Stimulated activated CD4-positive, alpha-beta T cell treated with anti-CD3 and anti-CD28 coated beads, Interleukin-15, amount 100 ng/mL, for 48 hours (primary cell): ENCODE measurements around the gene ABLIM2.

ENCODE experiments used
- DNase-seq, 2 donors: peaks; one replicate each; pipeline ENCODE4 v3.0.0-alpha.2; 2020; ENCODE audit warnings: low read depth in 2 of 2

The ABLIM2 gene

DNA sequence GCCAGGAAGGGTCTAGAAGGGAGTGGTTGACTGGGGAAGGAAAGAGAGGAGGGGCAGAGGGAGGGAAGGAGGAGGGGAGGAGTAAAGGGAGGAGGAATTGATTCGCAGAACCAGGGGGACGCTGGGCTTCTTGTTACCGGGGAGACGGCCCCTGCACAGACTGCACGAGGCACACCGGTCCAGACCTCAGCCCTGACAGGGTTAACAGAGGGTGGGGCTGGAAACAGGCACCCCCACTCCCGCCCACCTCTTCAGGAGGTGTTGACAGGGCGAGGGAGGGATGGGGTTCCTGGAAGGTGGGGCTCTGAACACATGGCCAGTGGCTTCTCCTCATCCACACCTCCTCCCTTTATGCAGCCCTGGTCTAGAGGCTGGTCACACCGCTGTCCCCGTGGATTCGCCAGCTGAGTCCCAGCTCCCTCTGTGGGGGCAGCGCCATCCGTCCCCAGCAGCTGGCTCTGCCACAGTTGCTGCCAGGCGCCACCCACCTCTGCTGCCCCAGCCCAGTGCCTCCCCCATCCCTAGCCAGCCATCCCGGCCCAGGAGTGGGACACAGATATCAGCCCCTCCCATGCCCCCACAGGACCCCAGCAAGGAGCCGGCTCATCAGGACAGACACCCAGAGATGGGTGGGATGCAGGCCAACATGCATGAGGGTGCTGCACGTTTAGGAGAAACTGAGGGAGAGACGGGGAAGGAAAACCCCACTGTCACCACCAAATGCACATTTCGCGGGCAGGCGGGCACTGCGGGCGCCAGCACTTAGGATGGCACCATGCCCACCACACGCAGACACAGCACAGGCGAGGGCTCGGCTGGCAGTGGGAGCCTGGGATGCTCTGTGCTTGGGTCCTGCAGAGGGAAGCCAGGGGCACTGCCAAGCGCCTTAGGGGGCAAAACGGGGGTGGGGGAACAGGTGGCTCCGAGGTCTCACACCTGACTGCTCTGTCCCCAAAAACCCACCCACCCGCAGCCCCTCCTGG lies 87.6 kb downstream of the ABLIM2 start:
- DNase-seq: no peak

- no peak for DNase-seq
These were observed 89.4 kb downstream of the ABLIM2 start for GRCh38 chr4:8069102-8069752.

GRCh38 chr4:8067945-8068896 lies 90.4 kb downstream of the ABLIM2 start:
- no peak for DNase-seq

DNA sequence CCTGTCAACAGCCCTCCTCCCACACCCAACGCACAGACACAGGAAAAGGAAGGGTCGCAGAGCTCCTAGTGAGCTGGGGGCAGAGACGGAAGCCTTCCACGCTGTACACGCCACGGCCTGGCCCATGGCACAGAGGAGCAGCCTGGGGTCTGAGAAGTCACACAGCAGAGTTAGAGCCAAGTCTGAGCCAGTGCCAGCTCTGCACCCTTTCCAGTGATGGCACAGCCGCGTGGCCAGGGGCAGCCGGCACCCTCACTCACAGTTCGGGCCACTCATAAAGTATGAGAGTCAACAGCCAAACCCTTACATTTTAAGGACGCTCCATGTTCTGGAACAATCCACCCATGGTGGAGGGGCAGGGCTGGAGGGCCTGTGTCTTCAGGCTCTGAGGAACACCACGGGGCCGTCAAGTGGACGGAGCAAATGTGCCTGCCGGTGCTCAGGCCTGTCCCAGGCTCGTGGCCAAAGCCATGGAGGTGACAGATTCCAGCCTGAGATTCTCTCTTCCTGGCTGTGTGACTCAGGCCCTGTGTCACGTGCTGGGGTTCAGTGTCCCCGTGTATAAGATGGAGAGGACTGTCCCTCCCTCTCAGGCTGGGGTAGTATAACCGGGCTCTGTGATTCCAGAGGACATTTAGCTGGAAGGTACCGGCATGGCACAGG lies 91.2 kb downstream of the ABLIM2 start:
- no peak for DNase-seq

DNA sequence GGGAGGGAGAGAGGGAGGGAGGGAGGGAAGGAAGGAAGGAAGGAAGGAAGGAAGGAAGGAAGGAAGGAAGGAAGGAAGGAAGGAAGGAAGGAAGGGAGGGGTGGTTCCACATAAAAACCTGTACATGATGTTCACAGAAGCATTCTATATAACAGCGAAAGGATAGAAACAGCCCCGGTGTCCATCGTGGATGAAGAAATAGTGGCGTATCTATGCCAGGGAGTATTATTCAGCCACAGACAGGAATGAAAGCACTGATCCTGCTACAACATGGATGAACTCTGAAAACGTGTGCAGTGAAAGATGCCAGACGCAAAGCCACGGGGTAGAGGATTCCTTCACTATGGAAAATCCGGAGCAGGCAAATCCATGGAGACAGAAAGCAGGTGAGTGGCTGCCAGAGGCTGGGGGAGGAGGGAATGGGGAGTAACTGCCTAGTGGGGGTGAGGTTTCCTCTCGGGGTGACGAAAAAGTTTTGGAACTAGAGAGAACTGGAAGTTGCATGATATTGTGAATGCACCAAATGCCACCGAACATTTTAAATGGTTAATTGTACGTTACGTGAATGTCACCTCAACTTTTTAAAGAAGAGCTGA lies 92.2 kb downstream of the ABLIM2 start:
- no peak for DNase-seq

DNA sequence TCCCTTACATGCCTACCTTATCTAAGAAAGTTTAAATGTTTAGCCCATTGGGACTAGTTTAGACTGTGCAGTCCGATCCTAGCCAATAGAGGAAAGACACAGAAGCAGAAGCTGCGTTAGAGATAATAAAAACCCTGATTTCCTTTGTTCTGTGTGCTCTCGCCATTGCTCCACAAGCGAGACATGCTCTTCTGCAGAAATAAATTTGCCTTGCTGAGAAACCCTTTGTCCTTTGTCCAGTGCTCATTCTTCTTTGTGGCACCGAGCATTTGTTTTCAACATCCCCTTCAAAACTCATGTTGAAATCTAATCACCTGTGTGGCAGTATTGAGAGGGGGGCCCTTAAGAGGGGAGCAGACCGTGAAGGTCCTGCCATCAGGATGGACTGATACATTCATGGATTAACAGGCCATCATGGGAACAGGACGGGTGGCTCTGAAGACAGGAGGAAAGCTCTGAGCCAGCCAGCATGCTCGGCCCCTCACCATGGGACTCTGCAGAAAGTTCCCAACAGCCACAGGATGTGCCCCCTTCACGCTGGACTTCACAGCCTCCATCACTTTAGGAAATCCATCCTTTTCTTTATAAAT lies 94.5 kb downstream of the ABLIM2 start:
- DNase-seq: no peak

DNA sequence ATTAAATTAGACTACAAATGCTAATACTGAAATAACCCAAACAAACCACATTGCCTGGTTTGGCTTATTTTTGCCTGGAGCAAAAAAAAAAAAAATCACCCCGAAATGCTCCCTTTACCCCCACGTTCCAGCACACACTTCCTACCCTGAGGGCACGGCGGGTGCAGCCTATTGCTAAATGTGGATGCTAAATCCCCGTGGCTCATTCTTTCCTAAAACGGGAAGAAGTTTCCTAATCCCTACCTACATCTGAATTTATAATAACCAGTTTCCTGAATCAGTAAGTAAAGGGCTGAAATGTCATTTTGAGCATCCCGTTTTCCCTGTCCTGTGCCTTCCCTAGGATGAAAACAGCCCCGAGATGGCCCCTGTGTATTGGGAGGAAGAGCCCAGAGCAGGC lies 97.0 kb downstream of the ABLIM2 start:
- no peak for DNase-seq

DNA sequence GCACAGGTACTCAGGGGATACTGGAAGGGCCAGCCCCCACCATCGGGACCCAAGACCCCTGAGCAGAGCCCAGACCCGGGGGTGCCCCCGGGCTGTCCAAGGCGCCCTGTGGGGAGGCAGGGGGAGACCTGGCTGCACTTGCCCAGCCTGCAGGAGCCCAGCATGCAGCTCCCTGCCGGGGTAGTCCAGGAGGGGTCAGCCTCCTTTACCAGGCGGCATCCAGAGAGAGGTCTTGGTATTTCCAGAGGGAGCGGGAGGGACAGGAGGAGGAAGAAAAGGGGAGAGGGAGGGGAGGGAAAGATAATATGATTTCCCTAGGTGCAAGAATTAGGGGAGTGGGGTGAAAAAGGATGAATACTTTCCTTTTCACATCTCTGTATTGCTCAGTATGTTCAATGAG lies 97.5 kb downstream of the ABLIM2 start:
- DNase-seq: no peak

DNA sequence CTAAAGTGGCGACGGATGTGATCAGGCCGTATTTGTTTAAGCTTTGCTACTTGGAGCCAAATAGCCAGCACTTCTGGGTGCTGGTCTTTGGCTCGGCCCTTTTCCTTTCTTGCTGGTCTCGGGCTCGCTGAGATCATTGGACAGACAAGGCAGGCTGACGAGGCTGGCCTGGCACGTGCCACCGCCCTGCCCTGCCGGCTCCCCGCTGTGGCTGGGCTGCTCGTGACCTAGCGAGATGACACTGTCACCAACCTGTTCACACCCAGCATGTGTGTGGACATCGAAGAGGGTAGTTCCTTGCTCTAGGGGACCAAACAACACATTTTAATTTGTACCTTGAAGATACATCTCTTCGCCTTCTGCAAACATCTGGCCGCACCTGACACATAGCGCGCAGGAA lies 98.0 kb downstream of the ABLIM2 start:
- DNase-seq: no peak

- no peak for DNase-seq
These were observed 100.6 kb downstream of the ABLIM2 start for GRCh38 chr4:8058031-8058479.

GRCh38 chr4:8055206-8055605 lies 103.4 kb downstream of the ABLIM2 start:
- DNase-seq: no peak

GRCh38 chr4:8053688-8054449 lies 104.7 kb downstream of the ABLIM2 start:
- no peak for DNase-seq

GRCh38 chr4:8052160-8052691 lies 106.4 kb downstream of the ABLIM2 start:
- no peak for DNase-seq

DNA sequence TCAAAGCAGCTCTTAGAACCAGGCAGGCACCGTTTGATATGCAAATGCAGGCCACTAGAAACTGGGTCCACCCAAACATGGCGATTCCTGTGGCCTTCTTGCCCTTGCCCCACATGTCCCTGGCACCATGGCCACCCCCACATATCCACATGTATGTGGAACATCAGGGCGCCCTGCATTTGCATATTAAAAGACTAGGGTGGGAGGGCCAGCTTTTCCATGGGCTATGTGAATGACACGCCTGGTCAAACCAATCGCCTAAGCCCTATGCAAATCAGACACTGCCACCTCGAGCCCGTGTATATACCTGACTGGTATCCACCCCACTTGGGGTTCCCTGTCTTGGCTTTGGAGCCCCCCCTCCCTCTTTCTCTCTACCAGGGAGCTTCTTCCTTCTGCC lies 107.0 kb downstream of the ABLIM2 start:
- no peak for DNase-seq

- DNase-seq: no peak
These were observed 107.9 kb downstream of the ABLIM2 start for GRCh38 chr4:8050555-8051206.

DNA sequence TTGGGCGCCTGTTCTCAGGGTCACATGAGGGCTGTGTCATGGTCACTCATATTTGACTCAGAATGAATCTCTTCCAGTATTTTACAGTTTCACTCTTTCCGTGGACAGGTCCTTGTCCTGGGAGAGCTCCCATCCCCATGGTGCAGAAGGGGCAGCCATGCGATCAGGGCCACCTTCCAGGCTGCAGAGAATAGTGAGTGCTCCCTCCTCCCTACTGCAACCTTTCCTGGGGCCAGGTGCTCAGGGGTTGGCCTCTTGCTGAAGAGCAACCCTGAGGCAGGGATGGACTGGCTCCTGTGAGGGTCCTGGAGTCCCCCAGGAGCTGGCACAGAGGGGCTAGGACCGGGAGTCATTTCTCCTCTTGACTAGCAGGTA lies 108.4 kb downstream of the ABLIM2 start:
- no peak for DNase-seq

DNA sequence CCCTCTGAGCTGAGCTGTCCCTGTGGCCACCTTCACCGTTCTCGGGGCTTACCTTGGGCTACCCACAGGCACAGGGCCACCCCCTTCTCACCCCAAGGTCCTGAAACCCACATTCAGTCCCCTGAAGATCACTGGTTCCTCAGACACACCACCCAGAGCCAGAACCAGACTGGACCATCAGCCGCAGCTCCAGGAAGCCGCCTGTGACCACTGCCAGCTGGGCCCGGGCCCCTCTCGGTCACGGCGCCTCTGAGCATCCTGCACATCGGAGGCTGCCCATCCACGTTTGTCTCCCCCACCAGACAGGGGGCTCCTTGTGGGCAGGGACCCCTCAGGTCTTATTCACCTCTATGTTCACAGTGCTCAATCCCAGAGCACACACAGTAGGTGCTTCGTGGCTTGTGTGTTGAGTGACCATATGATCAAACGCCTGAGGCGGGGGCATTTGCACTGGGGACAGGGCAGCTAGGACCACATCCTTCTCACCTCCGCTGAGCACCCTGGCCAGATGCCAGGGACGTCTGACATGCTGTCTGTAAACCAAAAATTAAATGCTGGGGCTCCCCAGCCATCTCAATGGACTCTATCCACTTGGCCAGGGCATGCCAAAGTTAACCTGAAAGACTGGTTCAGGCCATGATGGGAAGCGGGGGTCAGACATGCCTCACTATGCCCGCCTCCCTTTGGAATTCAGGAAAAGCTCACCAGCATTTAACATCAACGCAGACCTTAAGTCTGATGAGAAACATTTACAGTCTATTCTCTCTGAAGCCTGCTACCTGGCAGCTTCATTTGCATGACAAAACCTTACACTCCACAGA lies 109.5 kb downstream of the ABLIM2 start:
- no peak for DNase-seq
